Testis (tissue), 2 donors: ENCODE results near the gene ERBIN.

ENCODE experiments used
- POLR2A ChIP-seq: fragments of 450-650 bp; IDR thresholded peaks from one replicate; pipeline ENCODE4 v1.6.1; 2017; ENCODE audit warnings: antibody characterized with exemption, mild to moderate bottlenecking, moderate library complexity
- TF ChIP-seq, protein P1 (sequence below), 3 experiments: fragments of 450-650 bp in 2 of 3; fragments of 200-600 bp in 1 of 3; sonication (generic) in 1 of 3; IDR thresholded peaks; one replicate each; pipeline ENCODE4 v1.5.1; 2016 to 2019; ENCODE audit warnings: antibody characterized with exemption in 3 of 3, mild to moderate bottlenecking in 2 of 3, moderate library complexity in 1 of 3

DNA sequence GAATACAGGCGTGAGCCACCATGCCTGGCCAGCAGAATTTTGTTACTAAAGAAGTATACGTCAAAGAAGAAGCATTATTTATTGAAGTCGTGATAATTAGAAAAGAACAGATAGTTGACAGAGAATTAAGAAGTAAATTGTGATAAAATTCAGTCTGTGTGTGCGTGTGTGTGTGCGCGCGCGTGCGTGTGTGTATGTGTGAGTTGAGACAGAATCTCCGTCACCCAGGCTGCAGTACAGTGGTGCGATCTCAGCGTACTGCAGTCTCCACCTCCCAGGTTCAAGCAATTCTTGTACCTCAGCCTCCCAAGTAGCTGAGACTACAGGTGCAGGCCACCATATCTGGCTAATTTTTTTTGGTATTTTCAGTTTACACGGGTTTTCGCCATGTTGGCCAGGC is 77.8 kb downstream of the ERBIN start:
- TF ChIP-seq, protein P1, sequence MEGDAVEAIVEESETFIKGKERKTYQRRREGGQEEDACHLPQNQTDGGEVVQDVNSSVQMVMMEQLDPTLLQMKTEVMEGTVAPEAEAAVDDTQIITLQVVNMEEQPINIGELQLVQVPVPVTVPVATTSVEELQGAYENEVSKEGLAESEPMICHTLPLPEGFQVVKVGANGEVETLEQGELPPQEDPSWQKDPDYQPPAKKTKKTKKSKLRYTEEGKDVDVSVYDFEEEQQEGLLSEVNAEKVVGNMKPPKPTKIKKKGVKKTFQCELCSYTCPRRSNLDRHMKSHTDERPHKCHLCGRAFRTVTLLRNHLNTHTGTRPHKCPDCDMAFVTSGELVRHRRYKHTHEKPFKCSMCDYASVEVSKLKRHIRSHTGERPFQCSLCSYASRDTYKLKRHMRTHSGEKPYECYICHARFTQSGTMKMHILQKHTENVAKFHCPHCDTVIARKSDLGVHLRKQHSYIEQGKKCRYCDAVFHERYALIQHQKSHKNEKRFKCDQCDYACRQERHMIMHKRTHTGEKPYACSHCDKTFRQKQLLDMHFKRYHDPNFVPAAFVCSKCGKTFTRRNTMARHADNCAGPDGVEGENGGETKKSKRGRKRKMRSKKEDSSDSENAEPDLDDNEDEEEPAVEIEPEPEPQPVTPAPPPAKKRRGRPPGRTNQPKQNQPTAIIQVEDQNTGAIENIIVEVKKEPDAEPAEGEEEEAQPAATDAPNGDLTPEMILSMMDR (IDR thresholded peaks at IDR 0.05): no peak
- TF ChIP-seq POLR2A: no peak
